Measurements from ENCODE around the gene SLC35F3. TPM values are rescaled to one million over a fixed set of nuclear protein-coding genes. Genes with fewer than 3 reads are reported as not detected.
"Not testable (repeated sequence)": the region's sequence is repeated elsewhere in the genome, so short reads cannot be mapped to it uniquely, and the experiment has no call there.

SLC35F3 gene
- polyA plus RNA-seq, 4 donors: 0.63 to 2.0 (median 0.72) TPM

DNA sequence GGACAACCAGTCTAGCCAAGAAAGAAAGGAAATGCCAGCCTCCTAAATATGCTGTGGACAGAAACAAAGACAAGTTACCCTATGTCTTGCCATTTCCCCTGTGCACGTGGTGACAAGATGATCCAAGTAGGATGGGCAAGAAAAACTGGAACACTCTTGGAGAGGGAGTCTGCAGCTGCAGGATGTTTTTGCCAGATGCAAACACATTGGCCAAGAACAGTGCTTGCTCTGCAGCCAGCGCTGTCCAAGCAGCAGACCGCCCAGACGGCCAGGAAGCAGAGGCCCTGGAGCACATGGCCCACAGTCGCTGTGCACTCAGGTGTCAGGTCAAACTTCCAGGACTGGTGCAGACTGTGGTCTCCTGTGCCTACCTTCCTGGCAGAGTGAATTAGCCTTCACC is 189.3 kb downstream of the SLC35F3 start:
- no peak for DNase-seq (ENCODE audit: low read depth in 4 of 4, low spot score in 3 of 4)

DNA sequence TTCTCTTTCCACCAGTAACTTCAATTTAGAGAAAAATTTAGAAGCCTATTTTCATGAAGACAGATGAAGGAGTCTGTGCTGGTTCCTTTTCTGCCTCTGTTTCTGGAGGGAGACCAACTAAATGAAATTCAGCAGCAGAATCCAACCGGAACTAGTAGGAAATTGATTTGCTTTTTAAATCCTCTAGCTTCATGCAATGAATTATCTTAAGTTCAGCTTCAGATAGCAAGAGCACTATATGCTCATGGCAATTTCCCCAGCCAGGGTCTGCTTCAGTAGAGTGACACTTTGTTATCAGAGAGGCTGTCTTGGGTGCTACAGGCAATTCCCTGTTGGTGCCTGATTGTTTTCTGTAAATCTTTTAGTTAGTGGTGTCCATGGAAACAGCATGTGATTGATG is 189.7 kb downstream of the SLC35F3 start:
- no peak for DNase-seq (ENCODE audit: low read depth in 4 of 4, low spot score in 3 of 4)

DNA sequence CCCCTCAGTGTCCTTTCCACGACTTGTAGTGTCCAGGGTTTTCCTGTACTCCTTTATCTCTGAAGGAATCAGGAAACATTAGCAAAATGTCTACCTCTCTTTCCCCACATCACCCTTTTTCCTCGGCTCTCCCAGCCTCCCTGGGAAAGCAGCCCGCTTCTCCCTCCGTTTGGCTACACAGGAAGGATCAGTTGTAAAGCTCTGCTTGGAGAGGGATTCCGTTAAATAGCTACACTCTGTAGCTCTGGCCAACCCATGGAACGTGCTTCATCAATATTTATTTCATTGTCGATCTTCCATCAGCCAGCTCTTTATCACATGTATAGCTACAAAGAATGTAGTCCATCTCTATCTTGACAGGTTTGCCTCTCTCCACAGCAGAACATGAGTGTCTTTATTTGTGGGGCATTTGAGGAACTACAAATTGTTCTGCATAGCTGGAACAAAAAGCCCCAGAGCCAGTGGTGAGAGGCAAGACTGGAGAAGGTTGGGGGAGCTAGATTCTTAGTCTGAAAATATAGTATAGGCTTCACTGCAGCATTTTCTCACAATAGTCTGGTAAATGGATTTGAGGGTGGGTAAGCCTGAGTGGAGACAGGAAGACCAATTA is 191.8 kb downstream of the SLC35F3 start:
- DNase-seq (ENCODE audit: low read depth in 4 of 4, low spot score in 3 of 4): no peak

DNA sequence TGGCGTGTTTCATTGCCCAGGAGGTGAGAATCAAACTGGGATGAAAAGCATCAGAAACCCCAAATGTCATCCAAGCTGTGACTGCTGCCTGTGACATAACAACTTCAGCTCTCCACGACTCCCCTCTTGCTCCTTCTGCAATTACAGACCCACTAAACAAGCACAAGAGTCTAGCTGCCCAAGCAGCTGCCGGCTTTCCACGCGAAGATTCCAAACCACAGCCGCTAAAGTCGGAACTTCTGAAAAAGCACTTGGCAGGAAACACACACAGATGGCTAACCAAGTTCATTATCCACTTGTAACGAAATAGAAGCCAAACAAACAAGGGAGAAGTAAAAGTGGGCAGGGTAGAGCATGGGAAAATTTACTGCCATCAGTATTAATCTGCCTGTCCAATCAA is 198.1 kb downstream of the SLC35F3 start:
- DNase-seq (ENCODE audit: low read depth in 4 of 4, low spot score in 3 of 4): no peak

DNA sequence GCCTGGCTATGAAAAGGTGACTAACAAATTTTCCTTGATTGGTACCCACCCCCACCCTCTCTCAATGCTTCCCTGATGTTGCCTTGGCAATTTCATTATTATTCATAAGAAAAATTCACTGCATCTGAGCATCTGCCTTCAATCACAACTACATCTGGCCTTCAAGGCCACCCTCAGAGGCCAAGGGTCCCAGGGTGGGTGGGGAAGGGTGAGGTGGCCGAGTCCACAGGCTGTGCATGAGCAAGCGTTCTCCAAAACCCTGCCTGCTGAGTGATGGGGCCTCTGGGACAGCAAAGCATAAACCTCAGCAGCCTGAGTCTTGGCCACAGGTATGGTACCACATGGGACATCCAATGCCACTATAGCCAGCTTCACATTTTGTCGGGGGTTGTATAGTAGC is 198.7 kb downstream of the SLC35F3 start:
- DNase-seq (ENCODE audit: low read depth in 4 of 4, low spot score in 3 of 4): no peak

DNA sequence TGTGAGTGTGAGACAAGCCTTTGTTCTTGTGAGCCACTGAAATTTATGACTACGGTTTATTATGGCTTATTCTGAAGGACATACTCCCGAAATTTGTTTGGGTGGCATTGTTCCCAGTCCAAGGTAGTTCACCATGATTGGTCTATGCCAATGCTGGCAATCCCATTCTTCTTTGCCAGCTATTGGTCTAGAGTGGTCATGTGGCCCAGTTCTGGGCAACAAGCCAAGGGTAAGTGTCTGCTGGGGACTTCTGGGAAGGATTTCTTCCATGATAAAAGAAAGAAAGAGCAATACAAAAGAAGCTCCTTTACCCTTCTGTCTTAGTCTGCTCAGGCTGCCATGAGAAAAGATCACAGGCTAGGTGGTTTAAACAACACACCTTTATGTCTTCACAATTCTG is 201.6 kb downstream of the SLC35F3 start:
- no peak for DNase-seq (ENCODE audit: low read depth in 4 of 4, low spot score in 3 of 4)

DNA sequence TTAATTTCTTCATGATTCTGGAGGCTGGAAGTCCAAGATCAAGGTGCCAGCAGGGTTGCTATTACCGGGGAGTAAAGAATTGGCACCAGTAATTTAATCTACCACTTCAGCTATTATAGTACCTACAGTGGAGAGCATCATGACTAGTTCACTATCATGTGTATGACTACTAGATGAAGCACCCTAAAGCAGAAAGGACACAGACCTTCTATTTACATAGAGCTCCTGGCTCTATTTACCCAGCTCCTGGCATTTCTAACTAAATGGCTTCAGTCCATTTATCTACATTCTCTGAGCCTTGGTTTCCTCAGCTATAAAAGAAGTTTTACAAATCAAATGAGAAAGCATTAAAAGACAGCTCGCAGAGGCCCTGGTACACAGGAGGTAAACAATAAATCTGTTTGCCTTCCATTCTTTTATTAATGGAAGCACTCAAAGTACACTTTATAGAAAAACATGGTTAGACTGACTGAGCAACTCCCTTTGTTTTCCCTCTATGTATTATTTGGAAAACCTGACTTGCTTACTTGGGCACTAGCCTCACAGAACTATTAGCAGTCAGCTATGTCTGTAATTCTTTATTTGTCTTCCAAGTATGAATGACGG is 203.0 kb downstream of the SLC35F3 start:
- DNase-seq (ENCODE audit: low read depth in 4 of 4, low spot score in 3 of 4): no peak

DNA sequence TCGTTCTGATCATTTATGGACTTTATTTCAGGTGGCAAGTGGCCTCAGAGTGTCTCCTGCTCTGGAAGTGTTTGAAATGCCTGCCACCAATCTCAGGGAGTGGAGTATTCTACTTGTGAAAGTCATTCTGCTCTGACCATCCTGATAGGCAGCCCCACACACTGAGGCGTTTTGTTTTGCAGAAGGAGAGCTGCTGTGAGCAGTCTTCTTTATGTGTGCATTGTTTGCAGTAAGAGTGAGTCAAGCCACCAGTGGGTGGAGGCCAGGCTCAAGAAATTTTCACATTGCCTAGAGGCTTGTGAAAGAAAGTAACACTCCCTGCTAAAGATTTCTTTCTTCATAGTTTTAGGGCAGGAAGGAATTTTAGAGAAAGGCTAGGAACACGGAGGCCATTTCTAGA is 204.4 kb downstream of the SLC35F3 start:
- DNase-seq (ENCODE audit: low read depth in 4 of 4, low spot score in 3 of 4): no peak

DNA sequence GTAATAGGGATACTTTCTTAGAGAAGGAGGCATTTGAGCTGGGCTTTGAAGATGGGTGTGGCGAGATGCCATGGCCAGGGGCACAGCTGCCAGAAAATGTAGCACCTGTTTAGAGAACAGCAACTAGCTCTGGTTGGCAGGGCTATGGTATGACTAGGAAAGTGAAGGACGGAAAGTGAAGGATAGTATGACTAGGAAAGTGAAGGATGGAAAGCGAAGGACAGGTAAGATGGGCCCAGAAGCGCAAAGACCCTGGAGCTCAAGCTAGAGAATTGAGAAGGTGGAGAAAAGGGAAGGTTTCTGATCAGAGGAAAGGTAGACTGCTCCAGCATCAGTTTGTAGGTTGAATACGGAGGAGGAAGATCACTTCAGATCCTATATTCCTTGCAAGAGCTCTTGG is 205.4 kb downstream of the SLC35F3 start:
- DNase-seq (ENCODE audit: low read depth in 4 of 4, low spot score in 3 of 4): no peak

DNA sequence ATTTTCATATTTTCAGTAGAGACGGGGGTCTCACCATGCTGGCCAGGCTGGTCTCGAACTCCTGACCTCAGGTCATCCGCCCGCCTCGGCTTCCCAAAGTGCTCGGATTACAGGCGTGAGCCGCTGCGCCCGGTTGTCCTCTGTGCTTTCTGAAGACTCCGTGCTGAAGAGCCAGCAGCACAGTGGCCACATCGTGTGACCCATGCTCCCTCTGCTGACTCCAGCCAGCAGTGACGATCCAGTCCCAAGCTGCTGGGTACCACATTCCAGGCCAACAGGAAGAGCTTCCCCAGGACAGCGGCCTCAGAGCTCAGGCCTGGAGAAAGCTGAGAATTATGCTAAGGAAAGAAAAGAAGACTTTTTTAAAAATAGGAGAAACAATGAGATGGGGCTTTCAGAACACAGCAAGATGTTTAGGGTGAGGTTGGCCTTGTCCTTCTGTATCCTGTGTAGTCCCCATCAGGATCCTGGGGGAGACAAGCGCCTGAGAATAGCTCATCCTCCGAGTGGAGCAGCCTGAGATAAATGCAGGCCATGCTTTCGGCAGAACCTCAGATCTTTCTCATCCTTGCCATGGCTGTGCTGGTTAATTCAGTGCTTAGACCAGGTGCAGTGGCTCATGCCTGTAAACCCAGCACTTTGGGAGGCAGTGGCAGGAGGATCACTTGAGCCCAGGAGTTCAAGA is 207.1 kb downstream of the SLC35F3 start:
- peak in 2 of 4 donors; percentile 36 to 49 for DNase-seq (ENCODE audit: low read depth in 4 of 4, low spot score in 3 of 4)

DNA sequence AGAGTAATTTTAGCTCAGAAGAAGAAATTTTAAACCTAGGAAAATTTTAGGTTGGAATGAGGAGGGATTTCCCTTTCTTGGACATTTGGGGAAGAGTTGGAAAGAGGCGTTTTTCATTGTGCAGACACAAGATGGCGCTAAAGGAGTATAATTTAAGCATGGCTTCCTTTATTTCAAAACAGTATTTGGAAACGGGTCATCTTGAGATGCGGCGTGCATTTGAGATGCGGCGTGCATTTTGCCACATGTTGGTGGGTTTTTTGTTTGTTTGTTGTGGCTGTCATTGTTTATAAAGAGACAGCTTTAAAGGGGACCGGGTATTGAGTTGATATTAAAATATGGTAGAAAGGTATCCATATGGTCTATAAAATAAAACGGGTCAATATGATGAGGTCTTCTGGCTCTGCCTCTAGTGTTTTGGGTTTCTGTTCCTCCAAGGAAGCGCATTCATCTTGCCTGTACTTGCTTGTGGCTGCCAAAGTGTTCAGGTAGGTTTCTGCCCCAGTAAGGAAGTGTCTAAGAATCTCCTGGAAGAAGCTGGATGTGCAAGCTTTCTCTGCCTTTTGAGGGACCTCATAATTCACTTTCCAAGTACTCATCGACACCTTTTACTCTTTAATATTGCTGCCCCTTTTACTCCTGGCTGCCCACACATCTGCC is 210.3 kb downstream of the SLC35F3 start:
- DNase-seq (ENCODE audit: low read depth in 4 of 4, low spot score in 3 of 4): peak in 2 of 4 donors; percentile 26 to 39

DNA sequence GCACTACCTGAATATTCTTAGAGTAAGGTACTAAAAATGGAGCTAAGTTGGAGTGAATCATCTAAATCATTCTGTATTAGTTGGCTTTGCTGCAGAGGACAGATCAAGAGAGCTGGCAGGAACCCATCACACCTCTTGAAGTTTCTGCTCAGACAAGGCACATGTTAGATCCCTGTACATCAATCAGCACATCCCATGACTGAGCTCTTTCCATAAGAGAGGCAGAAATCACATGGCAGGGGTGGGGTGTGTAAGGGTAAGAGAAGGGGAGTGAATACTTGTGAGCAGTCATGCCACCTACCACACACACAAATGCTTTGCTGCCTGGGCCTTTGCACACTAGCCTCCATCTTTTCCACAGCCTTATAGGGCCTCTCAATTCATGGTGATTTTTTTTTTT is 214.4 kb downstream of the SLC35F3 start:
- DNase-seq (ENCODE audit: low read depth in 4 of 4, low spot score in 3 of 4): no peak

DNA sequence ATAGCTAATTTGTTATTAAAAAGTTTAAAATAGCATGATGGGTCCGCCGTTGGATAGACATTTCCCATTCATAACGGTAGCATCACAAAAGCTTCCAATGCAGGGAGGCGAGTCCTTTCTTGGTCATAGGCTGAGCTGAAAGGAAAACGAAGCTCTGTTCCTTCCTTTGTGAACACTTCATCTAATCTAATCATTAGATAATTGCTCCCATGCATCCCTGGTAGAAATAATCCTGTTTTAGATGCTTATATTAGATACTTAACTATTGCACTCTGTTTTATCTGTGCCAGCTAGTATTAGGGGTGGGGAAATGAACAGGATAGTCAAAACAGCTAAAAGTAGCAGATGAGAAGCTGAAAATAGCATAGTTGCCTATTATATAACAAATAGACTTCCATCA is 215.0 kb downstream of the SLC35F3 start:
- no peak for DNase-seq (ENCODE audit: low read depth in 4 of 4, low spot score in 3 of 4)

DNA sequence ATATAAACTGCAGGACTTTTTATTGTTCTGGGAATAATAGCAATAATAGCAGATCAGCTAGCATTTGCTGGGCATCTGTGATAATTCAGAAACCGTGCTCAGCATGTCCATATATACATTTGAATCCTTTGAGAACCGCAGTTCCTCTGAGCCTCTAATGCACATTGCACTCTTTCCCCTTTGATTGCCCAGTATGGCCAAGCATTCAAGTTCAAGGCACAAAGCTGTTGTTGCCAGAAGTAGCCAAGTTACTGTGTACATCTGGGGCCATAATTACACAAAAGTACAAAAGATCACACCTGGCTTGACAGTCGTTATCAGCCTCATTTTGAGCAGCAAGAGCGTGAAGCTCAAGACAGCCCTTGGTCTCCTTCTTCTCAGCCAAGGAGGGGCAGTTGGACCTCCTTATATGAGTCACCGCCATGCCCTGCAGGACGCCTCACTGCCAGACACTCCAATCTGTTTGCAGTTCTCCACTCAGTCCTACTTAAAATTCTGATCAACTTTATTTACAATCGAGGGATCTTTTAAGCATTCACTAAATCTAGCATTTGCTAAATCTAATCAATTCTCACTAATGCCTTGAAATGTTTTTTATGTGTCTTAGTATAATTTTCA is 216.0 kb downstream of the SLC35F3 start:
- DNase-seq (ENCODE audit: low read depth in 4 of 4, low spot score in 3 of 4): no peak

DNA sequence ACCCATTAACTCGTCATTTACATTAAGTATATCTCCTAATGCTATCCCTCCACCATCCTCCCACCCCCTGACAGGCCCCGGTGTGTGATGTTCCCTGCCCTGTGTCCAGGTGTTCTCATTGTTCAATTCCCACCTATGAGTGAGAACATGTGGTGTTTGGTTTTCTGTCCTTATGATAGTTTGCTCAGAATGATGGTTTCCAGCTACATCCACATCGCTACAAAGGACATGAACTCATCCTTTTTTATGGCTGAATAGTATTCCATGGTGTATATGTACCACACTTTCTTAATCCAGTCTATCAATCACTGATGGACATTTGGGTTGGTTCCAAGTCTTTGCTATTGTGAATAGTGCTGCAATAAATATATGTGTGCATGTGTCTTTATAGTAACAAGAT is 217.2 kb downstream of the SLC35F3 start:
- not testable (repeated sequence) for DNase-seq (ENCODE audit: low read depth in 4 of 4, low spot score in 3 of 4)

DNA sequence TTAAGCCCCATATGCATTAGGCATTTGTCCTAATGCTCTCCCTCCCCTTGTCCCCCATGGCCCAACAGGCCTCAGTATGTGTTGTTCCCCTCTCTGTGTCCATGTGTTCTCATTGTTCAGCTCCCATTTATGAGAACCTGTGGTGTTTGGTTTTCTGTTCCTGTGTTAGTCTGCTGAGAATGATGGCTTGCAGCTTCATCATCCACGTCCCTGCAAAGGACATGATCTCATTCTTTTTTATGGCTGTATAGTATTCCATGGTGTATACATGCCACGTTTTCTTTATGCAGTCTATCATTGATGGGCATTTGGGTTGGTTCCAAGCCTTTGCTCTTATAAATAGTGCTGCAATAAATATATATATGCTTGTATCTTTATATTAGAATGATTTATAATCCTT is 218.1 kb downstream of the SLC35F3 start:
- DNase-seq (ENCODE audit: low read depth in 4 of 4, low spot score in 3 of 4): not testable (repeated sequence)

DNA sequence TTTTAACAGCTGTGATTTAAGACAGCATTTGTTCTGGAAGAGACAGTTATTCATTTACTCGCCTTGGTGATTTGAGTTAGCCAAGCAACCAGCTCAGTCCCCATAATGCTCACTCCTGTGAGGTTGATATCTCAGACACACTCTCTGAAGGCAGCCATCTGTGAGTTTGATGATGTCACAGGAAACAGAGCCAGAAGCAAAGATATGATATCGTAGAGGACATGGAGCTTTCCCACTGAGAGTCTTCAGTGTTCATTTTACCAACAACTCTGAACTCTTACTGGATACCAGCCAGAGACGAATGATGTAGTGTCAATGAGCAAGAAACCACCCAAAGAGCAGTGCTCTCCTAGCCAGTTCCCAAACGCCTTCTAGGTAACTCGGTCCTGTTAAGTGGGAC is 219.4 kb downstream of the SLC35F3 start:
- no peak for DNase-seq (ENCODE audit: low read depth in 4 of 4, low spot score in 3 of 4)

DNA sequence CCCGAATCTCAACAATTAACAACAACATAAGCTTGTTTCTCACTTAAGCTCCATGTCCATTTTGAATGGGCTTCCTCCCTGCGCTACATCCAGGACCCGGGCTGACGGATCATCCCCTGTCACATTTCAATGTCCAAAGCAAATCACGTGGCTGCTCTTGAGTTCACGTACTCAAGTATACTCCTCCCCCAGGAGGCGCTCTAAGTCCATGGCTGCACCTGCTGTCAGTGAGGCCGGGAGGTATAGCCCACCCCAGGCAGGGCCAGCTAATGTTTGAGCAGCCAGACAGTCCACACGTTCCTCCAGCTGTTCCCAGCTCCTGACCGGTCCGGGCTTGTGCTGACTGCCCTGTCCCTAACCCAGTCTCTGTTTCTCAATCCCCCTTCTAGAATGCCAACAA is 220.8 kb downstream of the SLC35F3 start:
- DNase-seq (ENCODE audit: low read depth in 4 of 4, low spot score in 3 of 4): peak in 2 of 4 donors; percentile 16 to 17

DNA sequence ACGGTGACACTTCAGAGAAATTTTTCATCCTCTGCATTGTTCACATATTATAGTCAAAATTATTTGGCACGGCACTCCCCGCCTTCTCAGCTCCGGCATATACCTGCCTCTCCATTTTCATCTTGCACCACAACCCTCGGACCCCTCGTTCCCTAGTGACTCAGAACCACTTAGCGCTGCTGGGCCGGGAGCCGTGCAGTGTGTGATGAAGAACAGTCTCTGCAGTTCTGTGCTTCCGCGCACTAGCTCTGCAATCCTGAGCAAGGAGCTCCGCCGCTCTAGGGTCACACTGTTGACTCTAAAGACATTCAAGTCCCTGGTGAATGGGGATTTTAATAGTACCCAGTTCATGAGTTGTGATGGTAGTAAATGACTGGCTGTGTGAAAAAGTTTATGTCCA is 221.2 kb downstream of the SLC35F3 start:
- DNase-seq (ENCODE audit: low read depth in 4 of 4, low spot score in 3 of 4): no peak

DNA sequence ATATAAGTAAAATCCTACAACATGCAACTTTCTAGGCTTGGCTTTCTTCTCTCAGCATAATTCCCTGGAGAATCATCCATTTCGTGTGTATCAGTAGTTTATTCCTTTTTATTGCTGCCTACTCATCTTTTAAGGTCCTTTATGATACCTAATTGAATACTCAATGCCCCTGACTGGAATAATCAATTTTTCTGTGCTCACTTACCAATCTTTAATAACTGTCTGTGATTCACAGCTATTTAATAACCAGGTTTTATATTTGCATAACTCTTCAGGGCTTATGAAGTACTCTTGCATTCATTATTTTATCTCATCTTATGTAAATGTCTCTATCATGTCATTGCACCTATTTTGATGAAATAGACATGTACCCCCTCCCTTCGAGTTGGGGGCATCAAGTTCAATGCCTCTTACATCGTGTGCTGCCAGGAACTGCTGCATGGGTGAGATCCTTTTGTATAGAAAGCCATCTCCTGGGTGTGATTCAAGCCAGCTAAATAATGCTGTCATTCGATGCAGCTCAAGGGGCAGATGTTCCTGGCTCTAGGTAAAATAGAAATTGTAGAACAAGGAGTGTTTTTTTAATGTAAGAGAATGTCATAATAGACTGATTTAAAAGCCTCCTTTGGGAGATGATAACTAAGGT is 222.7 kb downstream of the SLC35F3 start:
- no peak for DNase-seq (ENCODE audit: low read depth in 4 of 4, low spot score in 3 of 4)

DNA sequence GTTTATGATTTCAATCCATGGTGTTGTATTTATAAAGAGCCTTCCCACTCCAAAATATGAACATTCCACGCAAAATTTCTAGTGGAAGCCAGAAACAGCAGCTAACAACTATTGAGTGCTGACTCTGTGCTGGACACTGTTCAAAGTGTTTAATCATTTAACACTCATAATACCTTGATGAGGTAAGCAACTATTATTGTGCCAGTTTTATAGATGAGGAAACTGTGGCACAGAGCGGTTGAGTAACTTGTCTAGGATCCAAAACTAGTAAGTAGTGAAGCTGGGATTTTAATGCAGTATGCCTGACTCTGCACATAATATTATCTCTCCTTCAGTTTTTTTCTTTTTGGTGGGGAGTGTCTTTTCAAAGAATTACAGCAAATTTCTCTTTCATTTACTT is 228.3 kb downstream of the SLC35F3 start:
- no peak for DNase-seq (ENCODE audit: low read depth in 4 of 4, low spot score in 3 of 4)

All from left renal pelvis (tissue), 4 donors.